HEK293 (cell line): ENCODE data around the gene KIFAP3.

ENCODE experiments used
- CTCF ChIA-PET: fragments of 350-600 bp; formaldehyde crosslinking; extraction: SDS; loops from one replicate; lab custom pipeline; 2021; ENCODE audit warnings: antibody characterized with exemption; lab: Yijun Ruan, JAX
- POLR2A ChIA-PET: fragments of 300-600 bp; formaldehyde crosslinking; extraction: SDS; loops from one replicate; lab custom pipeline; 2020; ENCODE audit warnings: antibody characterized with exemption, inconsistent platforms; lab: Yijun Ruan, JAX
- H3K27ac ChIP-seq: fragments of 200-500 bp; sonication (Bioruptor generic); 2 replicates; pipeline ENCODE4 v1.5.1; 2014; ENCODE audit warnings: low read depth, low read length, control low read depth, inconsistent platforms; ENCODE audit errors: extremely low read depth
- H3K36me3 ChIP-seq, 2 experiments: fragments of 200-500 bp in 1 of 2; sonication (Bioruptor generic) in 1 of 2; 1 replicate in 1 of 2; 2 replicates in 1 of 2; pipeline ENCODE4 v1.5.1; 2014 to 2017; ENCODE audit warnings: inconsistent platforms in 2 of 2, low read length in 2 of 2; ENCODE audit not compliant: control insufficient read depth in 2 of 2, insufficient read depth in 1 of 2
- H3K4me1 ChIP-seq: fragments of 200-500 bp; sonication (Bioruptor generic); 2 replicates; pipeline ENCODE4 v1.5.1; 2014; ENCODE audit warnings: mild to moderate bottlenecking, low read length, inconsistent platforms; ENCODE audit not compliant: control insufficient read depth, insufficient read depth
- H3K4me3 ChIP-seq: 2 replicates; pipeline ENCODE4 v1.5.1; 2011; ENCODE audit warnings: low read depth, mild to moderate bottlenecking, control low read depth, low read length, moderate library complexity
- H3K9me3 ChIP-seq: fragments of 200-500 bp; sonication (Bioruptor generic); 2 replicates; pipeline ENCODE4 v1.5.1; 2014; ENCODE audit warnings: low read depth, low read length, inconsistent platforms; ENCODE audit not compliant: control insufficient read depth, insufficient read depth
- KLF1 ChIP-seq: fragments of 450-650 bp; formaldehyde crosslinking; IDR thresholded peaks from 2 replicates; pipeline ENCODE4 v1.5.1; 2016; ENCODE audit warnings: missing biosample characterization, missing genetic modification characterization
- KLF10 ChIP-seq: fragments of 450-650 bp; IDR thresholded peaks from 2 replicates; pipeline ENCODE4 v1.5.1; 2018; ENCODE audit warnings: missing biosample characterization, mild to moderate bottlenecking, missing genetic modification characterization
- KLF9 ChIP-seq: fragments of 450-650 bp; formaldehyde crosslinking; IDR thresholded peaks from 2 replicates; pipeline ENCODE4 v1.5.1; 2016; ENCODE audit warnings: missing biosample characterization, missing genetic modification characterization, low read depth
- MEIS1 ChIP-seq: sonication (generic); formaldehyde crosslinking; IDR thresholded peaks from 2 replicates; pipeline ENCODE4 v1.8.1; 2022; ENCODE audit warnings: missing genetic modification reagents, mild to moderate bottlenecking, borderline replicate concordance
- RBAK ChIP-seq: fragments of 450-650 bp; formaldehyde crosslinking; IDR thresholded peaks from 2 replicates; pipeline ENCODE4 v1.5.1; 2016; ENCODE audit warnings: missing biosample characterization, missing genetic modification characterization
- SALL2 ChIP-seq: fragments of 450-650 bp; formaldehyde crosslinking; IDR thresholded peaks from 2 replicates; pipeline ENCODE4 v1.5.0; 2017; ENCODE audit warnings: missing biosample characterization, mild to moderate bottlenecking, missing genetic modification characterization, borderline replicate concordance
- SCRT2 ChIP-seq: fragments of 450-650 bp; formaldehyde crosslinking; IDR thresholded peaks from 2 replicates; pipeline ENCODE4 v1.5.1; 2016; ENCODE audit warnings: missing biosample characterization, missing genetic modification characterization
- TSHZ1 ChIP-seq: fragments of 450-650 bp; formaldehyde crosslinking; IDR thresholded peaks from 2 replicates; pipeline ENCODE4 v1.5.1; 2016; ENCODE audit warnings: missing biosample characterization, missing genetic modification characterization, borderline replicate concordance
- ZNF23 ChIP-seq: fragments of 450-650 bp; formaldehyde crosslinking; IDR thresholded peaks from 2 replicates; pipeline ENCODE4 v1.5.1; 2016; ENCODE audit warnings: missing biosample characterization, missing genetic modification characterization, borderline replicate concordance
- ZNF24 ChIP-seq: fragments of 450-650 bp; formaldehyde crosslinking; IDR thresholded peaks from 2 replicates; pipeline ENCODE4 v1.5.1; 2016; ENCODE audit warnings: missing biosample characterization, missing genetic modification characterization
- ZNF266 ChIP-seq: fragments of 450-650 bp; formaldehyde crosslinking; IDR thresholded peaks from 2 replicates; pipeline ENCODE4 v1.5.1; 2016; ENCODE audit warnings: missing biosample characterization, missing genetic modification characterization, low read depth
- ZNF292 ChIP-seq: fragments of 450-650 bp; formaldehyde crosslinking; IDR thresholded peaks from 2 replicates; pipeline ENCODE4 v1.5.1; 2016; ENCODE audit warnings: low read depth, missing biosample characterization, missing genetic modification characterization, borderline replicate concordance
- ZNF449 ChIP-seq: fragments of 450-650 bp; formaldehyde crosslinking; IDR thresholded peaks from 2 replicates; pipeline ENCODE4 v1.5.1; 2017; ENCODE audit warnings: missing biosample characterization, mild to moderate bottlenecking, missing genetic modification characterization, moderate library complexity
- ZNF501 ChIP-seq: fragments of 450-650 bp; formaldehyde crosslinking; IDR thresholded peaks from 2 replicates; pipeline ENCODE4 v1.5.1; 2016; ENCODE audit warnings: missing biosample characterization, missing genetic modification characterization
- ZNF600 ChIP-seq: fragments of 450-650 bp; formaldehyde crosslinking; IDR thresholded peaks from 2 replicates; pipeline ENCODE4 v1.5.1; 2016; ENCODE audit warnings: missing biosample characterization, missing genetic modification characterization
- ZNF658 ChIP-seq: fragments of 450-650 bp; formaldehyde crosslinking; IDR thresholded peaks from 2 replicates; pipeline ENCODE4; 2016; ENCODE audit warnings: missing biosample characterization, missing genetic modification characterization
- ZNF707 ChIP-seq: fragments of 450-650 bp; formaldehyde crosslinking; IDR thresholded peaks from 2 replicates; pipeline ENCODE4 v1.5.1; 2016; ENCODE audit warnings: missing biosample characterization, missing genetic modification characterization
- ZNF76 ChIP-seq: fragments of 450-650 bp; formaldehyde crosslinking; IDR thresholded peaks from 2 replicates; pipeline ENCODE4; 2016; ENCODE audit warnings: low read depth, missing biosample characterization, missing genetic modification characterization, borderline replicate concordance
- TF ChIP-seq, protein P1 (sequence below): fragments of 450-650 bp; formaldehyde crosslinking; IDR thresholded peaks from 2 replicates; pipeline ENCODE4 v1.5.1; 2017; ENCODE audit warnings: missing biosample characterization, missing genetic modification characterization
- TF ChIP-seq, protein P2 (sequence below): fragments of 450-650 bp; formaldehyde crosslinking; IDR thresholded peaks from 2 replicates; pipeline ENCODE4 v1.5.1; 2016; ENCODE audit warnings: missing biosample characterization, missing genetic modification characterization, low read depth

Gene KIFAP3

DNA sequence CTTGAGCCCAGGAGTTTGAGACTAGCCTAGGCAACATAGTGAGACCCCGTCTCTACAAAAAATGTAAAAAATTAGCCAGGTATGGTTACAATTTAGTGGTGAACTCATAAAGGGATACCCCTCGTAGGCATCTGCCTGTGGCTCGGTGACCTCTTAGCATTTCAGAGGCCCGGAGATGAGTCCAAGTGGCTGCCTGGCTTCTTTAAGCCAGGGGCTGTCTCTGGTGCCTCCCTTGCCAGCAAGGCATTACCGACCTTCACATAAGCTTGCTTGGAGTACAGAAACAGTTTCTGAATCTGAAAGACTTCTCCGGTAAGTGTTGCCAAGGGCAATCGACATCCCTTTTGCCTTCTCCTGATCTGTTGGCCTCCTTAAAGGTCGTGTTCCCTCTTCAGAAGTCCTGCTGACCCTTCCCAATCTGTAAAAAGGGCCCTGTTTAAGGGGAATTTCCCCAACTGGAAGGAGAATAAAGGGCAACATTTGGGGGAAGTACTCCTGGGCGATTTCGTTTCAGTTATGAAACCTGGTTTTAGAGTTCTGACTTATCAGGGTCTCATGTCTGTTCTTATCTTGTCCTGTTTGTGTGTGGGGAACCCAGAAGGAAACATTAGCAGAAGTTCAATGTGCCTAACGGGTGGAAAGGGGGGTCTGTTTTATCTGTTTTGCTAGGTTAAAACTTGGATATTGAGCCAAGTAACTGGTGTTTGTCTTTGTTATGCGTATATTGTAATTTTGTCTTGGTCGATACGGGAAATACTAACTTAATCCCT is 32.9 kb downstream of the KIFAP3 start:
- no peaks in the 10 kb centered on the region for H3K9me3 ChIP-seq
- peaks cover 0 to 10% of the 10 kb centered on the region in 2 experiments; a peak in 1 of 3 replicates for H3K36me3 ChIP-seq
- H3K4me3 ChIP-seq, result no peak overlapping the region
- POLR2A ChIA-PET, result no interaction called here
- H3K27ac ChIP-seq, result no peak overlapping the region
- H3K4me1 ChIP-seq, result no peaks in the 10 kb centered on the region
- CTCF ChIA-PET, result no interaction called here
- no peak for TF ChIP-seq ZNF658 (tag by site-specific recombination)
- no peak for TF ChIP-seq ZNF24
- TF ChIP-seq KLF9, result no peak
- no peak for TF ChIP-seq TSHZ1 (tag by site-specific recombination)
- no peak for TF ChIP-seq ZNF501 (tag by site-specific recombination)
- TF ChIP-seq SALL2 (tag by site-specific recombination), result no peak
- TF ChIP-seq ZNF23 (tag by site-specific recombination), result no peak
- TF ChIP-seq RBAK (tag by site-specific recombination), result no peak
- no peak for TF ChIP-seq ZNF600
- TF ChIP-seq MEIS1 (CRISPR knock-in tag), result no peak
- no peak for TF ChIP-seq ZNF292 (tag by site-specific recombination)
- TF ChIP-seq KLF10 (tag by site-specific recombination), result no peak
- no peak for TF ChIP-seq SCRT2 (tag by site-specific recombination)

- Histone ChIP-seq H3K27ac (no peak overlapping the region), H3K4me3 (no peak overlapping the region), H3K4me1 (no peaks in the 10 kb centered on the region), H3K9me3 (no peaks in the 10 kb centered on the region), H3K36me3 (no peaks in the 10 kb centered on the region)
- CTCF ChIA-PET, result interaction anchor here (0.5 kb wide), 1 partner anchor 763 kb away, joined by 3 read pairs; no protein-coding TSS in a partner anchor
- POLR2A ChIA-PET, result no interaction called here
- no peak for TF ChIP-seq SCRT2 (tag by site-specific recombination)
- no peak for TF ChIP-seq SALL2 (tag by site-specific recombination)
- TF ChIP-seq ZNF707 (tag by site-specific recombination), result no peak
- TF ChIP-seq, protein P1, sequence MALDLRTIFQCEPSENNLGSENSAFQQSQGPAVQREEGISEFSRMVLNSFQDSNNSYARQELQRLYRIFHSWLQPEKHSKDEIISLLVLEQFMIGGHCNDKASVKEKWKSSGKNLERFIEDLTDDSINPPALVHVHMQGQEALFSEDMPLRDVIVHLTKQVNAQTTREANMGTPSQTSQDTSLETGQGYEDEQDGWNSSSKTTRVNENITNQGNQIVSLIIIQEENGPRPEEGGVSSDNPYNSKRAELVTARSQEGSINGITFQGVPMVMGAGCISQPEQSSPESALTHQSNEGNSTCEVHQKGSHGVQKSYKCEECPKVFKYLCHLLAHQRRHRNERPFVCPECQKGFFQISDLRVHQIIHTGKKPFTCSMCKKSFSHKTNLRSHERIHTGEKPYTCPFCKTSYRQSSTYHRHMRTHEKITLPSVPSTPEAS (tag by site-specific recombination), result no peak
- no peak for TF ChIP-seq ZNF449 (tag by site-specific recombination)
- TF ChIP-seq ZNF266 (tag by site-specific recombination), result no peak
- TF ChIP-seq TSHZ1 (tag by site-specific recombination), result no peak
- TF ChIP-seq KLF1 (tag by site-specific recombination), result no peak
- no peak for TF ChIP-seq KLF10 (tag by site-specific recombination)
- TF ChIP-seq ZNF76, result no peak
- TF ChIP-seq, protein P2, sequence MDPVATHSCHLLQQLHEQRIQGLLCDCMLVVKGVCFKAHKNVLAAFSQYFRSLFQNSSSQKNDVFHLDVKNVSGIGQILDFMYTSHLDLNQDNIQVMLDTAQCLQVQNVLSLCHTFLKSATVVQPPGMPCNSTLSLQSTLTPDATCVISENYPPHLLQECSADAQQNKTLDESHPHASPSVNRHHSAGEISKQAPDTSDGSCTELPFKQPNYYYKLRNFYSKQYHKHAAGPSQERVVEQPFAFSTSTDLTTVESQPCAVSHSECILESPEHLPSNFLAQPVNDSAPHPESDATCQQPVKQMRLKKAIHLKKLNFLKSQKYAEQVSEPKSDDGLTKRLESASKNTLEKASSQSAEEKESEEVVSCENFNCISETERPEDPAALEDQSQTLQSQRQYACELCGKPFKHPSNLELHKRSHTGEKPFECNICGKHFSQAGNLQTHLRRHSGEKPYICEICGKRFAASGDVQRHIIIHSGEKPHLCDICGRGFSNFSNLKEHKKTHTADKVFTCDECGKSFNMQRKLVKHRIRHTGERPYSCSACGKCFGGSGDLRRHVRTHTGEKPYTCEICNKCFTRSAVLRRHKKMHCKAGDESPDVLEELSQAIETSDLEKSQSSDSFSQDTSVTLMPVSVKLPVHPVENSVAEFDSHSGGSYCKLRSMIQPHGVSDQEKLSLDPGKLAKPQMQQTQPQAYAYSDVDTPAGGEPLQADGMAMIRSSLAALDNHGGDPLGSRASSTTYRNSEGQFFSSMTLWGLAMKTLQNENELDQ (tag by site-specific recombination), result no peak
Observed at GRCh38 chr1:170032531-170033280, 41.8 kb downstream of the KIFAP3 start.
